ENCODE measurements around the gene TICAM1.
"Not testable (repeated sequence)": the region's sequence is repeated elsewhere in the genome, so short reads cannot be mapped to it uniquely, and the experiment has no call there.

Gene TICAM1

GRCh38 chr19:4831304-4831978 is at the start of gene TICAM1:
TICAM1 (minus strand) TSS chr19:4831712; CDS start chr19:4818377, 13,335 bp downstream.
- no peak for DNase-seq

GRCh38 chr19:4879041-4879440 is 47.5 kb upstream of the TICAM1 start:
- no peak for DNase-seq

- DNase-seq = no peak
These were observed 47.0 kb upstream of the TICAM1 start for GRCh38 chr19:4878491-4878968.

- DNase-seq = no peak
These were observed 46.4 kb upstream of the TICAM1 start for GRCh38 chr19:4877753-4878490.

- no peak for DNase-seq
These were observed 42.4 kb upstream of the TICAM1 start for GRCh38 chr19:4873930-4874329.

- no peak for DNase-seq
These were observed 40.2 kb upstream of the TICAM1 start for GRCh38 chr19:4871711-4872110.

- no peak for DNase-seq
These were observed 38.7 kb upstream of the TICAM1 start for GRCh38 chr19:4870025-4870700.

GRCh38 chr19:4868286-4868834 is 36.8 kb upstream of the TICAM1 start:
- no peak for DNase-seq

GRCh38 chr19:4867534-4868285 is 36.2 kb upstream of the TICAM1 start, which contains the start of gene PLIN3:
PLIN3 (minus strand) TSS chr19:4867667; CDS start chr19:4861394, 6,273 bp downstream.
- DNase-seq = no peak

GRCh38 chr19:4866595-4867424 is 35.3 kb upstream of the TICAM1 start:
- DNase-seq = no peak

GRCh38 chr19:4861147-4861546 is 29.6 kb upstream of the TICAM1 start:
- no peak for DNase-seq

- no peak for DNase-seq
These were observed 28.2 kb upstream of the TICAM1 start for GRCh38 chr19:4859697-4860096.

GRCh38 chr19:4856468-4856867 is 25.0 kb upstream of the TICAM1 start:
- not testable (repeated sequence) for DNase-seq

- DNase-seq = not testable (repeated sequence)
These were observed 22.0 kb upstream of the TICAM1 start for GRCh38 chr19:4853506-4853905.

- no peak for DNase-seq
These were observed 21.0 kb upstream of the TICAM1 start for GRCh38 chr19:4852484-4852883.

- DNase-seq = peak; percentile 19
These were observed 20.2 kb upstream of the TICAM1 start for GRCh38 chr19:4851551-4852290.

- DNase-seq = no peak
These were observed 17.5 kb upstream of the TICAM1 start for GRCh38 chr19:4849019-4849418.

GRCh38 chr19:4847190-4847973 is 15.9 kb upstream of the TICAM1 start:
- DNase-seq = no peak

GRCh38 chr19:4845975-4846374 is 14.5 kb upstream of the TICAM1 start:
- not testable (repeated sequence) for DNase-seq

Data from NCI-H524 treated with DMSO at 0.1 percent for 48 hours (cell line).